Occipital lobe (tissue), 2 donors: Measurements from ENCODE around the gene TOP2B. TPM values are rescaled to one million over a fixed set of nuclear protein-coding genes. Genes with fewer than 3 reads are reported as not detected.

Experiments used
- DNase-seq: peaks from one replicate; lab custom pipeline; 2025; lab: John Stamatoyannopoulos, UW
- total RNA-seq: library from RNA; depleted of rRNA; stranded (reverse); fragments of >200 nt; gene quantifications from one replicate; pipeline ENCODE4 v1.2.3, GENCODE V29; 2014

TOP2B gene
- total RNA-seq, 1 donor from 2014 or later: 433 TPM

DNA sequence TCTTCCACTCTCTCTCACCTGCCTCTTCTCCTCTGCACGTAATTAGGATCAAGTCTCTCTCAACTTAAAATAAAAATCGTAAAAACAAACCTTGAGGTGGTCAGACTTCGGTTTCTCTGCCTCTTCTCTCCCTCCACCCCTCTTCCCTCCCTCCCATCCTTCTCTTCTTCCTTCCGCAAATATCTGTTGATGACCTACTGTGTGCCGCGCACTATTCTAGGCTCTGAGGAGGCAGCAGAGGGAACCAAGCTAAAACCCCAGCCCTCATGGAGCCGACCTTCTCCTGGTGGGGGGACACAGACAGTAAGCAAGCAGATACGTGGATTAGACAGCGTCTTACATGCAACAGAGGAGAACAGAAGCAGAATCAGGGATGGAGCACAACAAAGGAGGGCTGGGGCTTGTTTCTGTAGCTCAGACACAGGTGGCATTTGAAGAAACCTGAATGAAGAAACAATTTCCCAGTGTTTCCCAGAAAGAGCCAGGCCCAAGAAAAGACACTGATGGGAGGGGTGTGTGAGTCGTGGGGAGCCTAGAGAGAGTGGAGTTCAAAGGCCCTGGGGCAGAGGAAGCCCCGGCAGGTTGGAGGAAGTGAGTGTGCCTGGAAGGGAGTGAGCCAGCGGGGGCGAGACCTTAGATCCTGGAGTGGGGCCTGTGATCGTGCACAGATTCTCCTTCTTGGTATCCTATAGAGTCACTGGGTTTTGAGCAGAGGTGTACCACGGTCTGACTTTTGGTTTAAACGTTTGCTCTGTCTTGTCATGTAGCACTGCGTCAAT is 80.5 kb downstream of the TOP2B start:
- DNase-seq: no peak

DNA sequence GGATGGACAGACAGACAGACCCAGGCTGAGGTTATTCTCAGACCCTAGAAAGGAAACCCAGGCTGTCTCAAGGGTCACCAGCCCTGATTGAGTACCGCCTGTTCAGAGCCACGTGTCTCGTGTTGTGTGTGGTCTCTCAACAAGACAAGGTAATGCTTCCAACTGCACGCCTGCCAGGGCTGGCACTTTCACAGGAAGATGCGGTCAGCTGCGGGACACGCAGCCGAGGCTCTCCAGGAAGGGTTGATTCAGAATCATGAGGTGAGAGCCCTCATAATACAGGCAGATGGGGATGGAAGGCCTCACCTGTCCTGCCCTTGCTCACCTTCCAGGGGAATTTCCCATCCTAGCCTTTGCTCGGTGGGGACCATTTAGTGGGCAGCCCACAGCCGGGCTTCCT is 81.4 kb downstream of the TOP2B start:
- no peak for DNase-seq

DNA sequence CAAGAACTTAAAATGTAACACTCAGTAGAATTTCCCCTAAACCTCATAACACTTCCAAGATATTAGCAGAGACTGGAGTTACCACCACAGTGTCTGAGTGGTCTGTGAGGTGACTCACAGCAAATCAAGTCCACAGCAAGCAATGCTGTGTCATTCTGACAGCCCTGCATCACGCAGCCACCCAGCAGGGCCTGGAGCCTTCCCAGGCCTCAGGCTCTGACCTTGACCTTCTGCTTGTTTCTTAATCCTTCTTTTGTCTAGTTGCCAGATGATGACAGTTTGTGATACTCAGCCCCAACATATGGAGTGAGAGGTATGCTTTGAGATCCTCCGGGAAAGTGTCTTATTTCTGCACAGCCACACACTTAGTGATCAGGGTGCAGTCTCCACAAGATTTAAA is 82.5 kb downstream of the TOP2B start:
- DNase-seq: no peak

DNA sequence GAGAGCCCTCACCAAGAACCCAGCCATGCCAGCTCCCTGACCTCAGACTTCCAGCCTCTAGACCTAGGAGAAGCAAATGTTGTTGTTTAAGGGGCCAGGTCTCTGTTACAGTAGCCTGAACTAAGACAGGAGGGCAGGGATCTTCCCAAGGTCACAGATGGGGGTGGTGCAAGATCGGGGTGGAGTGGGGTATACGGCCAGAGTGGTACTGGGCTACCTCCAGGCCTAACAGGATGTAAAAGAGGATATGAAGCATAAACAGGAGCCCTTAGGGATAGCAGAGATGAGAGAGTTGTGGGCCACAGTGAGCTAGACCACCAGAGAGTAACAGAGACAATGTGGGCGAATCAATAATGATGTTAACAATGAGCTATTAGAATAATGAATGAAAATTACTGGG is 82.9 kb downstream of the TOP2B start:
- no peak for DNase-seq

DNA sequence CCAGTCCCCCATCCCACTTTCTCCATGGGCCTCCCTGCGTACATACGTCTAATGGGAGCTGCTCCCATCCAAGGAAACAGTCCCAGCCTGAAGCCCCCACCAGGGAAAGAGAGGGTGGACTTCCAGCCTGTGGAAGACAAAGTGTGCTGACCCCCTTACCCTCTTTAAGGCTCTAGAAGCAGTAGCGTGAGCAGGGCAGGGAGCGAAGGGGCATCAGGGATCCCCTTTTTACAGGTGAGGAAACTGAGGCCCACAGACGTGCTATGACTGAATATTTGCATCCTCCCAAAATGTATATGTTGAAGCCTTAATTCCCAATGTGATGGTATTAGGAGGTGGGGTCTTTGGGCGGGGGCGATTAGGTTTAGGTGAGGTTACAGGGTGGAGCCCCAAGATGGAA is 83.4 kb downstream of the TOP2B start:
- DNase-seq: no peak

DNA sequence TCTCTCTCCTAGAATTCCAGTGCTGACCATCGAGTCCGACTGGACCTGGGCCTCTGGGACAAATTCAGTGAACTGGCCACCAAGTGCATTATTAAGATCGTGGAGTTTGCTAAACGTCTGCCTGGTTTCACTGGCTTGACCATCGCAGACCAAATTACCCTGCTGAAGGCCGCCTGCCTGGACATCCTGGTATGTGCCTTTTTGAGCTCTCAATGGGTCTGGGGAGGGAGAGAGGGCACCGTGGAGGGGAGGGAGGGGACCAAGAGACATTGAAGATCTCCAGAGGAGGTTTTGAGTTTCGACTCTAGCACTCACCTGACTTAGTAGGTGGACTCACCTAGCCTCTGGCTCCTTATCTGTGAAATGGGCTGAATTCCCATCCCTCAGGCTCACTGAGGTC is 84.2 kb downstream of the TOP2B start:
- DNase-seq: no peak

DNA sequence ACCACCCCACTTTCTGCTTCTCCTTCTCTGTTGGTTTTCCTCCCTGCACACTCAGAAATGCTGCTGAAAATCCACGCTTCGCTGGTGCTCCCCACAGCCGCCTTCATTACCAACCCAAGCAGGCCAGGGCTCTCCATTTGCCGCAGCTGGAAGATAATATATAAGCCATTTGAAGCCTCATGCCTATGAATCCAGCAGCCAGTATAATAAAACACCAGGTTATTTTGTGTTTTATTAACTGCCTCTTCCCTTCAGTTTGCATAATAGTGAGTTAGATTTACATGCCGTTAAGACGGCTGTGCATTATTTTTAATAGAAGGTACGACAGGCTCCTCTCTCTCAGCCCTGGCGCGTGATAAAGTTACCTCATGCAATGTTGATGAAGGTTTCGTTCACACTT is 86.6 kb downstream of the TOP2B start:
- DNase-seq: no peak

DNA sequence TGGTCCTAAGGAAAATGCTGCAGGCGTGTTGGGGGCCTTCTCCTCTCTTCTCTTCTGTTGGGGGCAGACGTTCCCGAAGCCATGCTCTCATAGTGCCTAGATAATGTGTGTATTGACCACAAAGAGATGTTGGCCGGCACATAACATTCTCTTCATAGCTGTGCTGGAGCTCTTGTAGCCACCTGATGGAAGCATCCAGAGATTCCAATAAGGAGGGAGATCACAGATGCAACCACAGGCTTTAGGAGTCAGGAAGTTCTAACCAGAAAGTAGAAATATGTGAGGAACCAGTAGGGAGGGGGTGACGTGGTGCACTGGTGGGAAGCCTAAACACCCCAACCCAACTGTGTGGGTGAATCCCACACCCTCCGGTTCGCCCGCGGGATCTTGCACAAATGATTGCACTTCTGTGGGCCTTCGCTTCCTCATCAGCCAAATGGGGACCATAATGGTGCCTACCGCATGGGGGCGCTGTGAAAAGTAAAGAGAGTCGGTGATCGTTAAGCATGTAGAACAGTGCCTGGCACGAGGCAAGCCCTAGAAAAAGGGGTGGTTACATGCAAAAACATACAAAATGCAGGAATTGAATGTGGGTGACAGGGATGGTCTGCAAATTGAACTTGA is 87.8 kb downstream of the TOP2B start:
- no peak for DNase-seq

DNA sequence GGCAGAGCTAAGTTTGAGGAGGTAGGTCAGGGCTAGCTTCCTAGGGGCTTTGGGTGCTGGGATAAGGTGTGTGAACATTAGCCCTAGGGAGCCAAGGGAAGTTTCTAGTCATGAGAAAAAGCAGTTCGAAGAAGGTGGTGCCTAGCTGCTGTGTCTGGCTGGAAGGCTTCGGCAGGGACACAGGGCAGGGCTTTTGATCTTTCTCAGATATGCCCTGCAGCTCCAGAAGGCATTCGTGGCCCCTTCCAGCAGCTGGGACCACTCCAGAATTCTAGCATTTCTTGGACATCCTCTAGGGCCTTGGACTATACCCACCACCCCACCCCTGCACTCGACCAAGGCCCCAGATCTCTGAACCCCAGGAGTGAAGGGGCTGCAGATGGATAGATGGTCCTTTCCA is 88.6 kb downstream of the TOP2B start:
- DNase-seq: no peak

DNA sequence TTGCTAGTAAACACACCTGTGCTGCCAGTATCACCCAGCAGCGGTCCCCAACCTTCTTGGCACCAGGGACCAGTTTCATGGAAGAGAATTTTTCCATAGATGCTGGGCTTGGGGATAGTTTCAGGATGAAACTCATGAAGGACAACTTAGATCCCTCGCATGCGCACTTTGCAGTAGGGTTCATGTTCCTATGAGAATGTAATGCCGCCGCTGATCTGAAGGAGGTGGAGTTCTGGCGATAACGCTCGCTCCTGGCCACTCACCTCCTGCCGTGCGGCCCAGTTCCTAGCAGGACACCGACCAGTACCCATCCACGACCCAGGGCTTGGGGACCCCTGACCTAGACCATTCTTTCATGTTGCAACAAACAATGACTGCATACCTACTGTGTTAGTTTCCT is 89.7 kb downstream of the TOP2B start:
- DNase-seq: no peak

DNA sequence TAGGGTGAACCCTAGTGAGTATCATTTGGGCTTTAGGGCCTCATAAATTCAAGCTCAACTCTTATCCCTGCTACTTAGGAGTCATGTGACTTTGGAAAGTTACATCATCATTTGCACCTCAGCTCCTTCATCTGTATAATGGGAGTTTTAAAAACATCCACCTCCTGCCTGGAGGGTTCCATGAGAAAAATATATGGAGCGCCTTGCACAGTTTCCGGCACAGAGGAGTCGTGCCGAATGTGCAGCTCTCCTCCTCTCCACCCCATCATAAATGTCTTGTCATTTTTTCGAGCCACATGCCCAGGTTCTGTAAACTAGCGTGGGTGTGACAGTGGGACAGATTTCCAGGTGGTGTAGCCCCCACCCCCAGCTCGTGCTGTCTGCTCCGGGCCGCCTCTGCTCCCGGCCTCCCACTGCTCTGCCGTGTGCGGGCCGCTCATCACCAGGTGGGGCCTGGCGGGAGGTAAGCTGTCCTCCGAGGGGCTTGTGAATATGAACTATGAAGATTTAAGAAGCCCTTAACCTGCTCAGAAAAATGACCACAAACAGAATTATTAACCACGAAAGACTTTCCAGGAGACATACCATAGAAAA is 90.4 kb downstream of the TOP2B start:
- DNase-seq: no peak

DNA sequence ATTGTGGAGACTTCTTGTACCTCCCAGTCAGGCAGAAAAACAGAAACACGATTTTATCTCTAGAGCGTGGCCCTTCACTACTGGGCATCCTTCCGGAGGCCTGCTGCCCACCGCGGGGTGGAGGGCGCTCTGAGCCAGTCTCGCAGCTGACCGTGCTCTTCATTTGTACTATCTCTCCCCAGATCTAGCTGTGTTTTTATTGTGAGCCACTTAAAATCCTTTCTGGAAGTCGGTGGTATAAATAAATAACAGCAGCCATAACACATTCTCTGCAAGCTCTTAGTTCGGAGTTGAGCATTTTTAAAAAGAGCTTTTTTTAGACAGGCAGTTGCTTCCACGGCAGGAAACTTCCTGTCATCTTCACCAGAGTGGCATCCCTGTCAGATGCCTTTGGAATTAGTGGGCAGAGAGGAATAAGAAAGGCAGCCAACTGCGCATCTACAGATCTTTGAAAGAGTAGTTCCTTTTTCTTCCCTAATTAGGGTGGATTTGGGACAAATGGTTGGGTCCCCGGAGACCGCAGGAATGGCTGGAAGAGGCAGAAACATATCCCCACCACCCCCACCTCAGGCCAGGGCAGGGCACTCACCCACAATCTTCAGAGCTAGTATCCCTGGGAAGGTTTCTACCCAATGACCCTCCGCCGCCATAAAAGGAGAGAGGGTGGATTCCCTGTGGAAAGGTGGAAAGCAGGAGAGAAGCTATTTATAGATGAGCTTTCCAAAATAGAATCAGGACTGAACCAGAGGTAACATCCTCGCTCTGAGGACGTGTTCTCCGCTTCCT is 91.1 kb downstream of the TOP2B start:
- no peak for DNase-seq

DNA sequence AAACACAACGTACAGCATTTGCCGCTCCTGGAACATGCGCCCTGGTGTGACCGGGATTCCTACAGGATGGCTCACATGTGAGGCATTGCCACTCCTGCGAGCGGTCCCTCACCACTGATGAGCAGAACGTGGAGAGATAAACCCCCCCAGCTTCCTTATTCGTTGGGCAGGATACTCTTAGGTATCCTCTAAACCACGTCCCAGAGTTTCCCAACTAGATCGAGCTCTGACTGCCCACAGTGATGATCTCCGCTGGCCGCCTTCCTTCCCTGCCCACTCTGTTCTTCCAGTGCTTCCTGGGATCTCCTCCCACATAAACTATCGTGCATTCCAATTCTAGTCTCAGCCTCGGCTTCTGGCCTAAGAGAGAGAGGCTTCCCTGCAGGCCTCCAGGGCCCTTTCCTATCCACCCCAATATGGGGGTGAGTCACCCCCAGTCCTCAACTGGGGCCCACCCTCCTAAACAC is 91.8 kb downstream of the TOP2B start:
- DNase-seq: peak; percentile 58

DNA sequence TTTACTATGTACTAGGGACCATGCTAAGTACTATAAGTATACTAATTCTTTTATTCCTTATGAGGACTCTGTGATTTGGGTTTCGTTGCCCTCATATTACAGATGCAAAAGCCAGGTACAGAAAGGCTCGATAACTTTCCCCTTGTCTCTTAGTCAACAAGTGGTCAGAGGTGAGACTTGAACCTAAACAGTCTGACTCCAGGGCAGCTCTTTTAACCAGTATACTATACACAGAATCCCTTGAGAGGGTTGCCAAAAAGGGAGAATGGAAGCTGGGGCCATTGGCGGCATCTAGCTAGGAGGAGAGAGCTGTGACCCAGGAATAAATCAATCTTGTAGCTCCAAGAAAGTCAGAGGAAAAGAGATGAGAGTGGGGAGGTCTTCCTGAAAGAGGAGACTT is 92.4 kb downstream of the TOP2B start:
- DNase-seq: no peak

DNA sequence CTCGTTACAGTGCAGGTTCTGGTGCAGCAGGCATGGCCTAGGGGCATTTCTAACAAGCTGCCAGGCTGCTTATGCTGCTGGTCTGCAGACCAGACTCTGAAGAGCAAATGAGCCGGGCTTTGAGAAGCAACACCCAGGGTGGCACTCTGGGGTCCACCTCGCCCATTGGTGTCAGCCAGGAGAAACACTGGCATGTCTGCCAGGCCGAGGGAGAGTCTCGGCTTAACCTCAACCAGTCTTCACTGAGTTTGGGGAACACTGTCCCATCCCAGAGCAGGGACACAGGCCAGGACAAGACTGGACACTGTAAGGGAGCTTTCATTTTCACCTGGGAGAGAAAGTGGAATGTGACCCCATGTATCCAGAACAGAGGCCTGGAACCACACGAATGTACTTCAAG is 93.4 kb downstream of the TOP2B start:
- DNase-seq: no peak

DNA sequence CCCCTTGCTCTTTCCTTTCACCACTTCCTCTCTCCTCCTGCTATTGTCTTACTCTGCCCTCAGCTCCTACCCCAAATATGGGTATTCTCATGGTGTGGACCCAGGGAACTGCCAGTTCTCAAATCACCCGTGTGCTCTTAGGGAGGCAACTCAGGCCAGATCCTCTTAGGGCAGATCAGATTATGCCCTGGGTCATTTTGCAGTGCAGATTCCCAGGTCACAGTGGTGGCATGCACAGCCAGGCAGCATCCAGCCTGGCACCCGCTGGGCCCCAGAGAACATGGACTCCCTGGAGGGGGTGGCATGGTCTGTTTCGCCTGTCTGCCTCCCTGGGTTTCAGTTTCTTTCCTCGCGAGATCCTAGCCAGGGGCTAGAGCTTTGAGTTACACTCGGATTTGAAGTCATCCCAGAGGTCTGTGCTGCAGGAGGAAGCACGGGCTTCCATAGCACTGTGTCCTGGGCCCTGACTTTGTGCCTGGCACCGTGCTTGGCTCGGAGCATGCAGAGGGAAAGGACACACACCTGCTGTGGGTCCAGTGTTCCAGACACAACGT is 96.1 kb downstream of the TOP2B start:
- no peak for DNase-seq

DNA sequence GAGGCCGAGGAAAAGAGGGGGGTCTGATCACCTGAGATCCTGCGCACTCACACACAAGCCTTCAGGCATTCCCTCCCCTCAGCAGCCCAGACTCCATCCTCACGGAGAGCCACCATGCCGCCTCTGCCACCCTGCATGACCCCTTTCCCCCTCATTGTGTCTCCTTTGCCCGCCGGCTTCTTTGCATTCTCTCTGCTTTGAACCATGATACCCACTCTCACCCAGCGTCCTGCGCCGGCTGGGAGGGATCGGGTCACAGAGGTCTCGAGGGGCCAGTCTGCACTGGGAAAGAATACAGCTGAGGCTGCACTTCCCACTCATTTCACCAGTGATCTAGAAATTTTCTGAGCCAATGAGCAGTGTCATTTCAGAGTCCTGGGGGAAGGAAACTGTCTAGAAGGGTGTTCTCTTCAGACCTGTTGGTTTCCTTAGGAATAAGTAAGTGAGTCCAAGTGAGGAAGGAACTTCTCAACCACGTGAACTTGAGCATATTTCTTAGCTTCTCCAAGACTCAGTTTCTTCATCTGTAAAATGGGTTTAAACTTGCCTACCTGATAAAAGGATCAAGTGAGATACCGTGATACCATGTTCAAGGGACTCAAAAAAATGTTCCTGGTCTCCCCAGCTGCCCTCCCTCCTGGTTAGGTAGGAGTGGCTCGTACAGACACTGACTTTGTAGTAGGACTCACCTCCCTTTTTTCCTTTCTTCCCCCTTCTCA is 96.7 kb downstream of the TOP2B start:
- no peak for DNase-seq

DNA sequence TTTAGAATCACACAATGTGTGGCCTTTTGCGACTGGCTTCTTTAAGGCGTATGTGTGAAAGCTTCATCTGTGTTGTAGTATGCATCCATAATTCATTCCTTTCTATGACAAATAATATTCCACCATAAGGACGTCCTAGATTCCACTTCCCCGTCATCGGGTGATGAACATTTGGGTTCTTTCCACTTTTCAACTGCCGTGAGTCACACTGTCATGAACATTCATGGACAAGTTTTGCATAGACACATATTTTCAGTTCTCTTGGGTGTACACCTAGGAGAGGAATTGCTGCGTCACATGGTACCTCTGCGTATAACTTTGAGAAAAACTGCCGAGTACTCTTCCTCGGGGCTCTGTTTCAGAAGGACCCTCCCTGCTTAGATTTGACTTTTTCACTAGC is 97.3 kb downstream of the TOP2B start:
- no peak for DNase-seq

DNA sequence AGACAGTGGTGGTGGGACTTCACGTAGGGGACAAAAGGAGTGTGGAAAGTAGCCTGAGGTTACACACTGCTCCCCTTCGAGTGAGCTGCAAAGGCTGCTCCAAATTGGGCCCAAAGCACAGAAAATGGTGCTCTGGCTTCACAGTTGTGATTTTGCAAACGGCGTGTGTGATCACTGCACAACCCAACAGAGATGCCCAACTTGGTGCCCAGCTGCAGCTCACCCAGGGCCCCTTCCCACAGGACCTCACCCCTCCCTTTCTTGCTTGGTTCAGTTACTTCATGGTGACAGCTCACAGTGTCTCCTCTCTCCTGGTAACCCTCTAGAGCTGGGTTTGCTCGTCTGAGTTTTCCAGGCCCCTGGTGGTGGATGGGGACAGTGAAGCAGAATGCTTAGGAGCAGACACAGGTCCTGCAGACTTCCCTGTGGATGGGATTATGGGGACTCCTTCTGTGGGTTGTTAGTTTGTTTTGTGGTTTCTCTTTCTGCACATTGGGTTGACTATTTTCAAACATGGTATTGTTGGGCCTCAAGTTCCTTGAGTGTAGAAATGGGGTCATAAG is 98.3 kb downstream of the TOP2B start:
- no peak for DNase-seq

DNA sequence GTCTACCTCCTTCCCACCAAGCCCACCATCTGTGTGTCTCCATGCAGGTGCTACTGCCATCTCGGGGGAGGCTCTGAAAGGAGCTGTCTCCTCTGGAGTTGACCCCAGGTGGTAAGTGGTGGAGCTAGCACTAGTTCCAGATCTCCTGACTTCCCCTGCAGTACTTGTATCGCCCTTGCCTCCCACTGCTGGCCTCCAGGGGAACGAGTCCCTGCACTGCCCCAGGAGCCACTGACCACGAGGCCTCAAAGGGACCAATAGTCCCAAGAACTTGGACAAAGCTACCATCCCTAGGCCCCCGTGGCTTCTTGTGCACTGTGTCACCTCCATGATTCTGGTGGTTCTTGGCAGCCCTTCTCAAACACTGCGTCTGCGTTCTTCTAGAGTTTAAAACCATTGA is 98.9 kb downstream of the TOP2B start:
- no peak for DNase-seq

DNA sequence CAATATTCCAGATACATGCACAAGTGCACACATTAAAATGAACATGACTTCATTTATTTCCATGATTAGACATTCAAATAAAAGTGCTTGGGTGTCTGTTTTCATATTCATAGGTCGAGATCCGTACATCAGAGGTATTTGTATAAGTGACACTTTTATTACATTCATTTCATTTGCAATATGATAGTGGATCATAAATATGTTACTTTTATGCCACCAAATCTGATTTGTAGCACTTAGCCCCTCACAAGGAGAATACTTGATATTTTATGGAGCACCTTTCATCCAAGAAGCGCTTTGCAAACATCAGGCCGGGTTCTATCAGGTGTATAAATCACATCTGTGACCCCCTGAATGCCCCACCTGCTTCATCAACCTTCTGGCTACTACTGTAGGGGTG is 100.6 kb downstream of the TOP2B start:
- DNase-seq: no peak
